Fibroblast of upper back skin (primary cell): ENCODE data around the gene GNB1.
"Not testable (repeated sequence)": the region's sequence is repeated elsewhere in the genome, so short reads cannot be mapped to it uniquely, and the experiment has no call there.

Experiments
- DNase-seq: peaks from one replicate; pipeline ENCODE4 v3.0.0-alpha.2; 2013

The GNB1 gene

GRCh38 chr1:1883890-1884289, 7.0 kb downstream of the GNB1 start:
- not testable (repeated sequence) for DNase-seq

- DNase-seq = no peak
These were observed 7.6 kb downstream of the GNB1 start for GRCh38 chr1:1883092-1883873.

- no peak for DNase-seq
These were observed 9.2 kb downstream of the GNB1 start for GRCh38 chr1:1881727-1882126.

GRCh38 chr1:1880617-1881312, 10.1 kb downstream of the GNB1 start:
- DNase-seq = no peak

DNA sequence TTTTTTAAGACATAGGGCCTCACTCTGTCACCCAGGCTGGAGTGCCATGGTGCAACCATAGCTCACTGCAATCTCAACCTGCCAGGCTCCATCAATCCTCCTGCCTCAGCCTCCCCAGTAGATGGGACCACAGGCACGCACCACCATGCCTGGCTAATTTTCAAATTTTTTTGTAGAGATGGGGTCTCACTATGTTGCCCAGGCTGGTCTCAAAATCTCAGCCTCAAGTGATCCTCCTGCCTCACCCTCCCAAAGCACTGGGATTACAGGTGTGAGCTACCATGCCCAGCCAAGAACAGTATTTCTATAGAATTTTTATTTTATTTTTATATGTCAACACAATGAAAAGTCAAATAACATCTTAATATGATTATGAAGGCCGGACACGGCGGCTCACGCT, 10.9 kb downstream of the GNB1 start:
- DNase-seq = no peak

DNA sequence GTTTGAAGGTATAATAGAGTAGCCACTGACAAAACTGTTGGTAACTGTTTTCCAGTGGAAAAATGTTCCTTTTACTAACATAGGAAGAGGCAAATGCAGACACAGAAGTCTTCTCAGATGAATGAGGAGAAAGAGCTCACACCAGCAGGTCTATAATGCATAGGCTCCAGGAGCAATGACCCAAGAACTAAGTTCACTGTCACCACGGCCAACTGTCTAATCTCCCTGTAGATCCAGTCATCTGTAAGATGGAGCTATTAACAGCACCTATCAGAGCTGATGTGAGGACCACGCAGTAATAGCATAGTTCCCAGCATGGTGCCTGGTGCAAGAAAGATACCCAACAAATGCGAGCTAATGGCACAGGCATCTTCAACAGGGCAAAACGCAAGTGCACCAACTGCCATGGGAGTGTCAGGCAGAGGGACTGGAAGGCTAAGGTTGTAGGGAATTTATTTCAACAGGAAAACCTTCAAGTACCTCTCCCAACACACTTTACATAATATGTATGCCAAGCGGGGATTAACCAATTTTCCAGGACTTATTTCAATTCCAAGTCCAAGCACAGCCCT, 12.9 kb downstream of the GNB1 start:
- DNase-seq = no peak

DNA sequence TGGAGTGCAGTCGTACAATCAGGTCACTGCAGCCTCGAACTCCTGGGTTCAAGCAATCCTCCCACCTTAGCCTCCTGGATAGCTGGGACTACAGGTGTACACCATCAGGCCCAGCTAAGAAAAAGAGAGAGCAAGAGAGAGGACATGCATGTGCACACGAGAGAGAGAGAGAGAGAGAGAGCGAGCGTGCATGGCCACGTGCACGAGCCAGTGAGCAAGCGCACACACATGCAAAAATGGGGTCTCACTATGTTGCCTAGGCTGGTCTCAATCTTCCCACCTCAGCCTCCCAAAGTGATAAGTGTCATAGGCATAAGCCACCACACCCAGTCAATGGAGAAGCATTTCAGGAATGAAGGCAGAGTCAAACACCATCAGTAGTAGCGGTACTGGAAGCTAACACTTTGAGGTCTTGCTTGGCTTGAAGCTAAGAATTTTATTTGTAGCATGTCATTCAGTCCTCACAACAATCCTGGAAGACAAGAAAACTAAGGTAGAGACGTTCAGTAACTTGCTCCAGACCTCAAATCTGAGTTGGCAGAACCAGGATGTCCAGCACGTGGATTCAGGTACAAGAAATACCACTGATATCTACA, 14.5 kb downstream of the GNB1 start:
- peak; percentile 33 for DNase-seq

DNA sequence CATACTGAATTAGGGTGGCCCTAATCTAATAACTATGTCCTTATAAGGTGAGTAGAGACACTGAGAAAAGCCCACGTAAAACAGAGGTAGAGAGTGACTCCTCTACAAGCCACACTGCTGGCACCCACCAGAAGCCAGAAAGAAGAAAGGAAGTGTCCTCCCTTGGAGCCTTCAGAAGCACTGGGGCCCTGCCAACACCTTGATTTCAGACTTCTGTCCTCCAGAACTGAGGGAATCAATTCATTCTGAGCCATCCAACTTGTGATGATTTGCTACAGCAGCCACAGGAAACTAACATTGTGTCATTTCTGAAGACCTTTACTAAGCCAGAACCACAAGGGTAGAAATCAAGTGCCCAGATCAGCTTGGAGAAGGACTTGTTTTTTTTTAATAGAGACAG, 15.0 kb downstream of the GNB1 start:
- no peak for DNase-seq

DNA sequence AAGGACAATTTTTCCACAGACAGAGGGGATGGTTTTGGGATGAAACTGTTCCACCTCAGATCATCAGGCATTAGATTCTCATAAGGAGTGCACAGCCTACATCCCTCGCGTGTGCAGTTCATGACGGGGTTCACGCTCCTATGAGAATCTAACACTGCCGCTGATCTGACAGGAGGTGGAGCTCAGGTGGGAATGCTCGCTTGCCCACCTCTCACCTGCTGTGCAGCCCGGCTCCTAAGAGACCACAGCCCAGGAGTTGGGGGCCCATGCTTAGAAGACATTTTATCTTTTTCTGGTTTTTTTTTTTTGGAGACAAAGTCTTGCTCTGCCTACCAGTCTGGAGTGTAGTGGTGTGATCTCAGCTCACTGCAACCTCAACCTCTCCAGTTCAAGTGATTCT, 16.0 kb downstream of the GNB1 start:
- DNase-seq = no peak

- DNase-seq = no peak
These were observed 17.7 kb downstream of the GNB1 start for GRCh38 chr1:1873186-1873585.

GRCh38 chr1:1872329-1872994, 18.4 kb downstream of the GNB1 start:
- no peak for DNase-seq

- DNase-seq = no peak
These were observed 21.4 kb downstream of the GNB1 start for GRCh38 chr1:1869469-1869868.

DNA sequence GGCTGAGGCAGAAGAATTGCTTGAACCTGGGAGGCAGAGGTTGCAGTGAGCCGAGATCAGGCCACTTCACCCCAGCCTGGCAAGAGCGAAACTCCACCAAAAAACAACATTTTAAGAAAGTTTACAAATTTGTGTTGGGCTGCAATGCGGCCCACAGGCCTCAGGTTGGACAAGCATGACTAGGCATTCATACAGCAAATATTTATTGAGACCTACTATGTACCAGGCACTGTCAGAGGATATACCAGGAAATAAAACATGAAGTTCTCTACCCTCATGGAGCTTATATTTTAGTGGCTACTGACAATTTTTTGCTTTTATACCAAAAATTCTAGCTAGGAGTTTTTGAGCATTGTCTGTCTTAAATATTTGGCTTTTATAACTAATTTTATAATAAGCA, 23.7 kb downstream of the GNB1 start:
- no peak for DNase-seq

DNA sequence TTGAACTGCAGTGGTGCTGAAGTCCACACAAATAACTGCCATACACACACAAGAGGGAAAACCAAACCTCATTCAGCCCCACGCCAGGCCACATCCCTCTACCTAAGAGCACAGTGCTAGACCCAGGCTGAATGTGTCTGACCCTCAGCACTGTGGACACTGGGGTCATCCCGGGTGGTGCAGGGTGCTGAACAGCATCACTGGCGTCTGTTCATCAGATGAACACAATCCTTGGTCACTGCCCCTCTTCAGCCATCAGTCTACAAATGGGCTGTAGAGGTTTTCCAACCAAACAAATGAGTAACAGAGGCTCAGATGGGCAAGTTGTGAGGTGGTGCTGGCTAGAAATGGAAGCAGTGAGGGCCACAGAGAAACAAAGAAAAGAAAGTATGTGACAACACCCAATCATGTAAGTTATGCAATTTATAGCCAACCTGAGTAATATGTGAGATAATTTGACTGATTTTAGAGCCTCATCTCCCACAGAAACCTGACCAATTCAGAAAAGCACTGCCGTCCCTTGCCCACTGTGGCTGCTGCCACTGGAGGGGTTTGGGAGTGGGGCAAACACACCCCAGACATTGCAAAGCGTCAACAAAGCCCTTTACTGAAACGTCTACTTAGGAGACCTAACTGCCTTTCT, 27.9 kb downstream of the GNB1 start:
- DNase-seq = no peak

DNA sequence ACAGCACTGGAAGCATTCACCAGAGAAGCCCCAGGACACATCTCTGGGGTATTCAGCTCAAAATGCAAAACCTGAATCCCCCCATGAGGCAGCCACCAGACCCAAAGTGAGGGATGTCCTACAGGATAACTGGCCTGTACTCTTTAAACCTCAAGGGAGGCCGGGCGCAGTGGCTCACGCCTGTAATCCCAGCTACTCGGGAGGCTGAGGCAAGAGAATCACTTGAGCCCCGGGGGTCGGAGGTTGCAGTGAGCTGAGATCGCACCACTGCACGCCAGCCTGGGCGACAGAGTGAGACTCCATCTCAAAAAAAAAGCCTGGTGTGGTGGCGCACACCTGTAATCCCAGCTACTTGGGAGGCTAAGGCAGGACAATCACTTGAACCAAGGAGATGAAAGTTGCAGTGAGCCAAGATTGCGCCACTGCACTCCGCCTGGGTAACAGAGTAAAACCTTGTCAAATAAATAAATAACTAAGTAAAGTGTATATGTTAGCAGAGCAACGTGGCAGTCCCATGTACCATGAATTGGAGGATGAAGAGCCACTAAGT, 29.1 kb downstream of the GNB1 start:
- DNase-seq = not testable (repeated sequence)

GRCh38 chr1:1861339-1861730, 29.6 kb downstream of the GNB1 start:
- peak; percentile 31 for DNase-seq

DNA sequence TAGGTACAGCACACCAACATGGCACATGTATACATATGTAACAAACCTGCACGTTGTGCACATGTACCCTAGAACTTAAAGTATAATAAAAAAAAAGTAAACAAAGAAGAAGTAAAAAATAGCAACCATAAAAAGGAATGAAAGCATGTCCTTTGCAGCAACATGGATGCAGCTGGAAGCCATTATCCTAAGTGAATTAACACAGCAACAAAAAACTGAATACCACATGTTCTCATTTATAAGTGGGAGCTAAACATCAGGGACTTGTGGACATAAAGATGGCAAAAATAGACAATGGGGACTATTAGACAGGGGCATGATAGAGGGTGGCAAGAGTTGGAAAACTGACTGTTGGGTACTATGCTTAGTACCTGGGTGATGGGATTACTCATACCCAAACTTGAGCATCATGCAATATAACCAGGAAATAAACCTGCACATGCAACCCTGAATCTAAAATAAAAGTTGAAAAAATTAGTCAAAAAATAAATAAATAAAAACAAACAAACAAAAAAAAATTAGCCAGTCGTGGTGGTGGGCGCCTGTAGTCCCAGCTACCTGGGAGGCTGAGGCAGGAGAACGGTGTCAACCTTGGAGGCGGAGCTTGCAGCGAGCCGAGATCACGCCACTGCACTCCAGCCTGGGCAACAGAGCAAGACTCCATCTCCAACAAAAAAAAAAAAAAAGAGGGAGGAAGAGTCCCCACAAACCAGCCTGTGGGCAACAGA, 30.8 kb downstream of the GNB1 start:
- DNase-seq = not testable (repeated sequence)

DNA sequence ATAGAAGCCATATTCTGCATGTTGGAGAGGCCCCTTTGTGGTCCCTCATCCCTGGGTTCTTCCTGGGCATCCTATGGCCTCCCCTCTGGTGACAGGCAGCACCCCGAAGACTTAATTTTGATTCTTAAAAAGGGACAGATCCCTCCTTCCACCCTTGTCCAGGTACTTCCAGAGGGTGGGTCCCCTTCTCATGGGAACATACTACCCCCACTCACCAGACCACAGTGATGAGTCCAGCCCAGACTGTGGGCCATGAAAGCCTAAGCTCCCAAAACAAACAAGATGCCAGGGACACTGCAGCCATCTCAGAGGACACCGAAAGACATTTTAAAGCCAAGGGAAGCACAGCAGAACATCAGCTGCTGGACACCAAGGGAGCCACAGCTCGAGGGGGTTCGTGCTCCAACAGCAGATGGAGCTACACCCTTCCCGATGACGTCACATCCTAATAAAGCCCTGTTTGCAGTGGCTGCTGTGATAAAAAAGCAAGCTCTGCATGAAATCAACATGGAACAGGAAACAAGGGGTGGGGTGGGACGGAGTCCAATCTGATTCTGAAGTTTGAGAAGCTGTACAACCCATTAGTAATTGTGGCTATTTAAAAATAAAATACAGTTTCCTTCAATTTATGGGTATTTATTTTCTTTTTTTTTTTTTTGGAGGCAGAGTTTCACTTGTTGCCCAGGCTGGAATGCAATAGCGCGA, 32.4 kb downstream of the GNB1 start:
- peak; percentile 75 for DNase-seq

- no peak for DNase-seq
These were observed 33.7 kb downstream of the GNB1 start for GRCh38 chr1:1857096-1857703.

- DNase-seq = not testable (repeated sequence)
These were observed 34.7 kb downstream of the GNB1 start for GRCh38 chr1:1856161-1856560.
